Breast epithelium (tissue), 3 donors: Measurements from ENCODE around the gene REEP6.

Experiments
- POLR2A ChIP-seq: fragments of 450-650 bp; IDR thresholded peaks from one replicate; pipeline ENCODE4 v1.6.1; 2016; ENCODE audit warnings: antibody characterized with exemption, mild to moderate bottlenecking, moderate library complexity
- POLR2AphosphoS5 ChIP-seq, 3 donors: sonication (generic); formaldehyde crosslinking; IDR thresholded peaks; one replicate each; pipeline ENCODE4 v1.6.1; 2017; ENCODE audit warnings: antibody characterized with exemption in 3 of 3
- TF ChIP-seq, protein P1 (sequence below), 3 donors: fragments of 450-650 bp; IDR thresholded peaks; one replicate each; pipeline ENCODE4 v1.5.1; 2016 to 2017; ENCODE audit warnings: antibody characterized with exemption in 3 of 3, mild to moderate bottlenecking in 3 of 3, moderate library complexity in 3 of 3

DNA sequence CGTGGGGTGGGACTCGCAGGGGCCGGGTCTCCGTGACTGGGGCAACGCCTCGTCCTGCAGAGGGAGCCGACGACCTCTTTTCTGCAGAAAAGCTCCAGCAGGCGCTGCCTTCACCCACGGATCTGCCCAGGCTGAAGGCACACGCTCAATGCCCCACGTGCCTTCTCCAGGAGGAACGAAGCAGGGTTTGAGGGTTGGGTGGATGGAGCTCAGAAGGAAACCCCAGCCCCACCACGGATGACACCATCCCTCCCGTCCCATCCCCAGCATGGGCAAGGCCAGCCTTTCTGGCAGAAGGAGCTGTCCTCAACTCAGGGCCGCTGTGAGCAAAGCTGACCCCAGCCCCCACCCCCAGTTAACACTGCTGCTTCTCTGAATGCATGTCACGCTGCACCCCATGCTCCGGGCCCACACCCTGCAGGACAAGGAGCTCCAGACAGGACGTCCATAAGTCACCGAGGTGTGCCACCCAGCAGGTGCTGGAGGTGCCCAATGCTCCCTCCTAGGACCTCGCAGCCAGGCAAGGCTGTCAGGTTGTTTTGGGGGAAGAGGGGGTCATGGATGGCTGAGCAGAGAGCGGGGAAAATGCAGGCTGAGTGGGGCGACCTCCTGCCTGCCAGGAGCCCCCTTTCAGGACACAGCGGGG lies 19.3 kb upstream of the REEP6 start:
- TF ChIP-seq, protein P1, sequence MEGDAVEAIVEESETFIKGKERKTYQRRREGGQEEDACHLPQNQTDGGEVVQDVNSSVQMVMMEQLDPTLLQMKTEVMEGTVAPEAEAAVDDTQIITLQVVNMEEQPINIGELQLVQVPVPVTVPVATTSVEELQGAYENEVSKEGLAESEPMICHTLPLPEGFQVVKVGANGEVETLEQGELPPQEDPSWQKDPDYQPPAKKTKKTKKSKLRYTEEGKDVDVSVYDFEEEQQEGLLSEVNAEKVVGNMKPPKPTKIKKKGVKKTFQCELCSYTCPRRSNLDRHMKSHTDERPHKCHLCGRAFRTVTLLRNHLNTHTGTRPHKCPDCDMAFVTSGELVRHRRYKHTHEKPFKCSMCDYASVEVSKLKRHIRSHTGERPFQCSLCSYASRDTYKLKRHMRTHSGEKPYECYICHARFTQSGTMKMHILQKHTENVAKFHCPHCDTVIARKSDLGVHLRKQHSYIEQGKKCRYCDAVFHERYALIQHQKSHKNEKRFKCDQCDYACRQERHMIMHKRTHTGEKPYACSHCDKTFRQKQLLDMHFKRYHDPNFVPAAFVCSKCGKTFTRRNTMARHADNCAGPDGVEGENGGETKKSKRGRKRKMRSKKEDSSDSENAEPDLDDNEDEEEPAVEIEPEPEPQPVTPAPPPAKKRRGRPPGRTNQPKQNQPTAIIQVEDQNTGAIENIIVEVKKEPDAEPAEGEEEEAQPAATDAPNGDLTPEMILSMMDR (IDR thresholded peaks at IDR 0.05) = no peak
- TF ChIP-seq POLR2A (no peak), POLR2AphosphoS5 (IDR thresholded peaks at IDR 0.05) (no peak)
